Endothelial cell (in vitro differentiated cells): ENCODE measurements around the gene DMXL1. TPM values are rescaled to one million over a fixed set of nuclear protein-coding genes. Genes with fewer than 3 reads are reported as not detected.
A peak's percentile ranks its signal among the peaks of the same experiment; 100 is the strongest.

Experiments
- DNase-seq: peaks from one replicate; pipeline ENCODE4 v3.0.0; 2021; ENCODE audit warnings: low spot score
- H3K27ac Mint-ChIP-seq: one replicate; pipeline ENCODE4 v1.8.0; 2021; ENCODE audit warnings: mixed read lengths, inconsistent platforms; ENCODE audit not compliant: unreplicated experiment
- H3K27me3 Mint-ChIP-seq: one replicate; pipeline ENCODE4 v1.8.0; 2021; ENCODE audit warnings: mild to moderate bottlenecking, moderate library complexity, mixed read lengths, inconsistent platforms; ENCODE audit not compliant: unreplicated experiment
- H3K36me3 Mint-ChIP-seq: one replicate; pipeline ENCODE4 v1.8.0; 2021; ENCODE audit warnings: mild to moderate bottlenecking, low read depth, mixed read lengths, inconsistent platforms; ENCODE audit not compliant: unreplicated experiment
- H3K4me1 Mint-ChIP-seq: one replicate; pipeline ENCODE4 v1.8.0; 2021; ENCODE audit warnings: mild to moderate bottlenecking, mixed read lengths, inconsistent platforms; ENCODE audit not compliant: unreplicated experiment
- H3K4me3 Mint-ChIP-seq: one replicate; pipeline ENCODE4 v1.8.0; 2021; ENCODE audit warnings: mild to moderate bottlenecking, mixed read lengths, inconsistent platforms; ENCODE audit not compliant: unreplicated experiment
- H3K9me3 Mint-ChIP-seq: one replicate; pipeline ENCODE4 v1.8.0; 2021; ENCODE audit warnings: mixed read lengths, inconsistent platforms; ENCODE audit not compliant: unreplicated experiment
- CTCF ChIP-seq: fragments of 200-600 bp; sonication (generic); IDR thresholded peaks from one replicate; pipeline ENCODE4 v1.5.0; 2021; ENCODE audit warnings: antibody characterized with exemption; ENCODE audit not compliant: unreplicated experiment
- total RNA-seq: library from RNA; stranded (reverse); fragmentation: NEBNext Ultra II Directional; extraction: Animal tissue kit (Norgen Biotek cat#: 25700); gene quantifications from one replicate; pipeline ENCODE4 v1.2.1, GENCODE V29; 2021; ENCODE audit not compliant: unreplicated experiment

Gene DMXL1
- total RNA-seq, 1 donor from 2014 or later: 24.9 TPM

GRCh38 chr5:119217183-119217582, 146.3 kb downstream of the DMXL1 start:
- Mint-ChIP-seq H3K36me3 (no peaks in the 10 kb centered on the region), H3K4me1 (peaks cover 2% of the 10 kb centered on the region), H3K27me3 (no peaks in the 10 kb centered on the region), H3K4me3 (no peak overlapping the region), H3K27ac (no peak overlapping the region), H3K9me3 (no peaks in the 10 kb centered on the region)
- no peak for DNase-seq
- TF ChIP-seq CTCF: no peak

GRCh38 chr5:119218830-119219782, 148.2 kb downstream of the DMXL1 start:
- no peaks in the 10 kb centered on the region for H3K9me3 Mint-ChIP-seq
- H3K27me3 Mint-ChIP-seq: no peaks in the 10 kb centered on the region
- no peak for TF ChIP-seq CTCF
- H3K36me3 Mint-ChIP-seq: no peaks in the 10 kb centered on the region
- no peak for DNase-seq
- H3K4me3 Mint-ChIP-seq: no peak overlapping the region
- no peaks in the 10 kb centered on the region for H3K4me1 Mint-ChIP-seq
- H3K27ac Mint-ChIP-seq: peak overlapping the region; percentile 18

- no peaks in the 10 kb centered on the region for H3K9me3 Mint-ChIP-seq
- no peak for TF ChIP-seq CTCF
- H3K4me3 Mint-ChIP-seq: no peak overlapping the region
- DNase-seq: no peak
- no peaks in the 10 kb centered on the region for H3K36me3 Mint-ChIP-seq
- no peaks in the 10 kb centered on the region for H3K27me3 Mint-ChIP-seq
- H3K27ac Mint-ChIP-seq: no peak overlapping the region
- H3K4me1 Mint-ChIP-seq: no peaks in the 10 kb centered on the region
Observed at GRCh38 chr5:119220576-119221197, 149.8 kb downstream of the DMXL1 start.

GRCh38 chr5:119221330-119221729, 150.4 kb downstream of the DMXL1 start:
- no peak for TF ChIP-seq CTCF
- no peak for DNase-seq
- Mint-ChIP-seq H3K4me1 (no peaks in the 10 kb centered on the region), H3K36me3 (no peaks in the 10 kb centered on the region), H3K27me3 (no peaks in the 10 kb centered on the region), H3K4me3 (no peak overlapping the region), H3K9me3 (no peaks in the 10 kb centered on the region), H3K27ac (no peak overlapping the region)

GRCh38 chr5:119229950-119230349, 159.1 kb downstream of the DMXL1 start:
- no peak overlapping the region for H3K4me3 Mint-ChIP-seq
- H3K9me3 Mint-ChIP-seq: no peaks in the 10 kb centered on the region
- H3K36me3 Mint-ChIP-seq: peaks cover 4% of the 10 kb centered on the region
- no peaks in the 10 kb centered on the region for H3K27me3 Mint-ChIP-seq
- no peaks in the 10 kb centered on the region for H3K4me1 Mint-ChIP-seq
- H3K27ac Mint-ChIP-seq: no peak overlapping the region
- no peak for DNase-seq
- TF ChIP-seq CTCF: no peak
